GM12865 (cell line): ENCODE results near the gene CLEC2B.

Experiments used
- DNase-seq: peaks from one replicate; pipeline ENCODE4 v3.0.0; 2010; ENCODE audit warnings: low read depth
- H3K4me3 ChIP-seq: 2 replicates; pipeline ENCODE4 v1.5.1; 2011; ENCODE audit warnings: mild to moderate bottlenecking, low read depth, low read length, control low read depth
- TF ChIP-seq, protein P1 (sequence below): IDR thresholded peaks from 2 replicates; pipeline ENCODE4 v1.5.1; 2011; ENCODE audit warnings: low read length, control low read depth, low read depth, inconsistent platforms; ENCODE audit not compliant: insufficient read depth; ENCODE audit errors: missing control alignments

CLEC2B gene

GRCh38 chr12:9827209-9827888 is 41.8 kb downstream of the CLEC2B start, which contains the start of gene KLRF1:
TSS of gene KLRF1 (plus strand) at chr12:9827481. CDS start at chr12:9827545, 64 bp downstream.
- TF ChIP-seq, protein P1, sequence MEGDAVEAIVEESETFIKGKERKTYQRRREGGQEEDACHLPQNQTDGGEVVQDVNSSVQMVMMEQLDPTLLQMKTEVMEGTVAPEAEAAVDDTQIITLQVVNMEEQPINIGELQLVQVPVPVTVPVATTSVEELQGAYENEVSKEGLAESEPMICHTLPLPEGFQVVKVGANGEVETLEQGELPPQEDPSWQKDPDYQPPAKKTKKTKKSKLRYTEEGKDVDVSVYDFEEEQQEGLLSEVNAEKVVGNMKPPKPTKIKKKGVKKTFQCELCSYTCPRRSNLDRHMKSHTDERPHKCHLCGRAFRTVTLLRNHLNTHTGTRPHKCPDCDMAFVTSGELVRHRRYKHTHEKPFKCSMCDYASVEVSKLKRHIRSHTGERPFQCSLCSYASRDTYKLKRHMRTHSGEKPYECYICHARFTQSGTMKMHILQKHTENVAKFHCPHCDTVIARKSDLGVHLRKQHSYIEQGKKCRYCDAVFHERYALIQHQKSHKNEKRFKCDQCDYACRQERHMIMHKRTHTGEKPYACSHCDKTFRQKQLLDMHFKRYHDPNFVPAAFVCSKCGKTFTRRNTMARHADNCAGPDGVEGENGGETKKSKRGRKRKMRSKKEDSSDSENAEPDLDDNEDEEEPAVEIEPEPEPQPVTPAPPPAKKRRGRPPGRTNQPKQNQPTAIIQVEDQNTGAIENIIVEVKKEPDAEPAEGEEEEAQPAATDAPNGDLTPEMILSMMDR: no peak
- peak; percentile 28 for DNase-seq
- no peak within 1 kb of the TSS for H3K4me3 ChIP-seq

DNA sequence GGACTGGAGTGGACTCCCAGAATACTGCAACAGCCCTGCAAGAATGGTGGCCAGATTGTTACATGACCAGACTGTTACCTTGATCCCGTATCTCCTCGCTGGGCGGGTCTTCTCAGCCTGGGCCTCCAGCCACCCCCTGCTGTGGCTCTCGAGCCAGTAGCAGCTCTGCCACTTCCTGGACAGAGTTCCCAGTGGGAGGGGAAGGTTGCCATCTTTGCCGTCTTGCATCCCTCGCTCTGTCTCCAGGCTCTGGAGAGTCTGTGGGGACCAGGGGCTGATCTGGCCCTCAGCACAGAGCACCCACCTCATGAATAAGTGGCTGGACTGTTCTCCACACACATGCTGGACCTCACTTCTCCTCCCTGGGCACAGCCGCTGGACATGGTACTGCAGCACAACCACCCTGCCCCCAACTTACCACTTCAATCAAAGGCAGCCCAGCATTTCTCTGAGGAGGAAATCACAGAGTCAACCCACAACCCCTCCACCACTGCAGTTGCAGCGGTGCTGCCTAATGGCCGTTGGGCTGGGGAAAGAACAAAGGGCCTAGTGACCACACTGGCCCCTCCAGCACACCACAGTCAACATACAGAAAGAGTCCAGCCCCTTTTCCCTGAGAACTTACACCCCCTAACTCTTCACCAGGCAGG is 48.7 kb downstream of the CLEC2B start:
- TF ChIP-seq, protein P1: no peak
- no peak overlapping the region for H3K4me3 ChIP-seq
- no peak for DNase-seq

GRCh38 chr12:9813821-9814798 is 55.0 kb downstream of the CLEC2B start:
- DNase-seq: peak; percentile 86
- TF ChIP-seq, protein P1: peak; percentile 95
- peak overlapping the region; percentile 46 for H3K4me3 ChIP-seq

DNA sequence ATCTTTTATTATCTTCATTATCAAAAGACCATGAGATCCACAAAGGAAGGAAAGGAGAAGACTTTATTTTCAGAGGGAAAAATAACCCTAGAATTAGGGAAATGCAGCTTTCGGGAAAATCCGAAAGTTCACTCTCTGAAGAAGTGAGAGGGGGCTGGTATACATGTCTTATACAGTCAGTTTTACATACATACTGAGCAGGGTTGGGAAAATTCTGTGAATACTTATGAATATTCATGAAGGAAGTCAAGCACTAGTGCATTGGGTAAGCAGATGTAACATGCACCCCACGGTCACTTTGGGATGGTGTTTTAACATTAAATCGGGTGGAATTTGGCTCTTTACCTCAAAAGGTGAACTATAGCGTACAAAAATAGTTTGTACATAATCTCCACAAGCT is 57.5 kb downstream of the CLEC2B start:
- no peak overlapping the region for H3K4me3 ChIP-seq
- no peak for DNase-seq
- TF ChIP-seq, protein P1: no peak

DNA sequence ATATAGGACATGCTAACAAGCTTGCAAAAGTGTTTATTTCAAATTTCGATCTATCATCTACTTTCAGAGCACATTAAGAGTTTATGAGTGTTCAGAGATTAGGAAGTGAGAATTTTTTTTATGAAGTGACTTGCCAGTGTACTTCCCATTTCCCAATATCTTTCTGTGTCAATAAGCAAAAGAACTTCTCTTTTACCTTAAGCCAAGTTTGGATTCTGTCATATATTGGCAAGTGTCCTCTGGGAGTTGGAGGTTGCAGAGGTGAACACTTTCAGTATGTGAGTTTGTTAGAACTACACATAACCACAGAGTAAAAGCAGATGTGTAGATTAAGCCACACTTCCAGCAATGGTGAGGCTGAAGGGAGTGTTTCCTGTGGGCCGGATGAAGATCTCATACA is 58.5 kb downstream of the CLEC2B start:
- TF ChIP-seq, protein P1: no peak
- no peak overlapping the region for H3K4me3 ChIP-seq
- peak; percentile 49 for DNase-seq

DNA sequence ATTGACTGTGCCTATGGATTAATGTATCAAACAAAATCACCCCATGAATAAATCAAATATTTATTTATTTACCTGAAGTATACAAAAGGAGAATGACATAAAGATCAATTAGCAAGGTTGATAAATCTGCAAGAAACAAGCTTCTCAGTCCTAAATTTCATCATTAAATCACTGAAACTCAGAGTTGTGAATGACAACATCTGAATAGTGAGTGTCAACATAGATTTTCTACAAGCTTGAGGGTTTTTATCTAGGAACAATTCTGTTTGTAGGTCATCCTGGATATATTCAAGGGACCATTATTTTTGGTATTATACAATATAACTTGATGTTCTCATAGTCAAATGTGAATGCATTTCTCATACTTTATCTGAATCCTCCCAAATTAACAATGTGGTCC is 59.3 kb downstream of the CLEC2B start:
- TF ChIP-seq, protein P1: no peak
- no peak for DNase-seq
- no peak overlapping the region for H3K4me3 ChIP-seq
